LNCaP clone FGC (cell line): ENCODE data around the gene QPCT.

Experiments
- DNase-seq: peaks from one replicate; pipeline ENCODE4 v3.0.0-alpha.2; 2011; ENCODE audit warnings: low read depth
- H3K4me3 ChIP-seq: 2 replicates; pipeline ENCODE4 v1.5.1; 2011; ENCODE audit warnings: mild to moderate bottlenecking, low read depth, low read length, control low read depth
- TF ChIP-seq, protein P1 (sequence below): IDR thresholded peaks from 2 replicates; pipeline ENCODE4 v1.5.1; 2012; ENCODE audit warnings: mild to moderate bottlenecking; ENCODE audit not compliant: control insufficient read depth, insufficient read depth; ENCODE audit errors: extremely low read depth

The QPCT gene

DNA sequence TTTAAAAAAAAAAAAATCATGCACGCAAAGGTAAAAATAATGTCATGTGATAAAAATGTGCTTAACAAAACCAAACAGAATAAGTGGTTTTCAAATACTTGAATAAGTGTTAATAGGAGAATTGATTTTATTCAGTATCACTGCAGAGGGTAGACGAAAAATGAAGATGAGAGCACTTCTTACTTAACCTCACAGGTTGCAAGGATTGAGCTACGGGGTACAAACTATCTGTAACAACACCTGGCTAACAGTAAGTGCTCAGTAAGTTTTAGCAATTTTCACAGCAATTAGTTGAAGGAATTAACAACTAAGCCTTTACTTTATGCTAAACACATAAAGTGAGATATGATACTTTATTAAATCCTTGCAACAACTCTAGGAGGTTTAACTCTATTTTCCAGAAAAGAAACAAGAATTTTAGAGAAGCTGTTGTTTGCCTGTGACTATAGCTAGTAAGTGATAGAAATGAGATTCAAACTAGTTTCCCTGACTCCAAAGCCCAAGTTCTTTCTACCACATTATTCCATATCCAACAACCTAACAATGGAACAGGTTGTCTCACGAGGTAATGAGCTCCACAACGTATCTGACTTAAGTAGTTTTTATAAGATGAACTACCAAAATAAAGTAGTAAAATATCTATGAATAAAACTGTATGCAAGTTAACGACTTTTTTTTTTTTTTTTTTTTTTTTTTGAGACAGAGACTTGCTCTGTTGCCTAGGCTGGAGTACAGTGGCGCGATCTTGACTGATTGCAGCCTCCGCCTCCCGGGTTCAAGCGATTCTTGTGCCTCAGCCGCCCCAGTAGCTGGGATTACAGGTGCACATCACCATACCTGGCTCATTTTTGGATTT is 24.4 kb upstream of the QPCT start:
- H3K4me3 ChIP-seq = no peak overlapping the region
- no peak for DNase-seq

DNA sequence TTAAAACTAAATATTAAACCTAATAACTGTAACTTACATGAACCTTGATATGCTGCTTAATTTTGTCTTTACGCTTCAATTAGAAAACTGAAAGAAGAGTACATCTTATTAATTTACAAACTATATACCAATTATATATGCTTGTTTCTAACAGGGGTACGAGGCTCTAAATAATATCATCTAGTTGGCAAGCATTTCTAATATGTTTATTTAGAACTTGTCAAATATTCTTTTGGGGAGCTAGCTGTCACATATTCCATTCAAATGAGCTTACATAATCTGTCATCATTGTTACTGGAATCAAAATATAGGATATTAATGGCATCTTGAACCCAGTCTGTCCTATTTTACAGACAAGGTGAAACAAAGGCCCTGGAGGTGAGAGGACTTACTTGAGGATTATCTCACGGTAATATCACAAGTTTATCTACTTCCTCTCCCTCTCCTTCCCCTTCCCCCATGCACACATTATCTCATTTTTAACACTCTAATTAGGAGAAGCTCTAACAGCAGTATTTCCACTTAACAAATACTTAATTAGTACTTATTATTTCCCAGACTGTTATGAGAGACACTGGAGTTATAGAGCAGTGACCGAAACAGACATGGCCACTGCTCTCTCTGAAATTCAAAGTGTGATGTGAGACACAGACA is 23.3 kb upstream of the QPCT start:
- H3K4me3 ChIP-seq = no peak overlapping the region
- TF ChIP-seq, protein P1, sequence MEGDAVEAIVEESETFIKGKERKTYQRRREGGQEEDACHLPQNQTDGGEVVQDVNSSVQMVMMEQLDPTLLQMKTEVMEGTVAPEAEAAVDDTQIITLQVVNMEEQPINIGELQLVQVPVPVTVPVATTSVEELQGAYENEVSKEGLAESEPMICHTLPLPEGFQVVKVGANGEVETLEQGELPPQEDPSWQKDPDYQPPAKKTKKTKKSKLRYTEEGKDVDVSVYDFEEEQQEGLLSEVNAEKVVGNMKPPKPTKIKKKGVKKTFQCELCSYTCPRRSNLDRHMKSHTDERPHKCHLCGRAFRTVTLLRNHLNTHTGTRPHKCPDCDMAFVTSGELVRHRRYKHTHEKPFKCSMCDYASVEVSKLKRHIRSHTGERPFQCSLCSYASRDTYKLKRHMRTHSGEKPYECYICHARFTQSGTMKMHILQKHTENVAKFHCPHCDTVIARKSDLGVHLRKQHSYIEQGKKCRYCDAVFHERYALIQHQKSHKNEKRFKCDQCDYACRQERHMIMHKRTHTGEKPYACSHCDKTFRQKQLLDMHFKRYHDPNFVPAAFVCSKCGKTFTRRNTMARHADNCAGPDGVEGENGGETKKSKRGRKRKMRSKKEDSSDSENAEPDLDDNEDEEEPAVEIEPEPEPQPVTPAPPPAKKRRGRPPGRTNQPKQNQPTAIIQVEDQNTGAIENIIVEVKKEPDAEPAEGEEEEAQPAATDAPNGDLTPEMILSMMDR = no peak
- DNase-seq = no peak

More for the DNA sequence above, 24.4 kb upstream of the QPCT start:
- TF ChIP-seq, protein P1 = no peak

DNA sequence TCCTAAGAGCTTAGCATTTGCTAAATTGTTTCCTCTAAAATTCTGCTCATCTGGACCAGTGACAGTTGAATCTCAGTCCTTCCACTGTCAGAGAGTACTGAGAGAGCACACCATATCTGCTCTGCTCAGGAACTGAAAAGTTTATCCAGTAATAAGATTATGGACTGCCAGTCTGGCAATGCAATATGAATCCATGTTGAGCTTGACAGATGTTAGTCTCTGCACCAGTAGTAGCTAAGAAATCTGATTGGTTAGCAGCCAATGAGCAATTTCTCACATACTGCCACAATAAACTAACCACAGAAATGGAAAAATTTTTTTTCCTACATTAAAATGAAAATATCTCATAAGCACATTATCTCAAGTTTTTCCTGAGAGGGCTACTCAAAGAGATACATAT is 22.1 kb upstream of the QPCT start:
- no peak for DNase-seq
- TF ChIP-seq, protein P1 = no peak
- H3K4me3 ChIP-seq = no peak overlapping the region

DNA sequence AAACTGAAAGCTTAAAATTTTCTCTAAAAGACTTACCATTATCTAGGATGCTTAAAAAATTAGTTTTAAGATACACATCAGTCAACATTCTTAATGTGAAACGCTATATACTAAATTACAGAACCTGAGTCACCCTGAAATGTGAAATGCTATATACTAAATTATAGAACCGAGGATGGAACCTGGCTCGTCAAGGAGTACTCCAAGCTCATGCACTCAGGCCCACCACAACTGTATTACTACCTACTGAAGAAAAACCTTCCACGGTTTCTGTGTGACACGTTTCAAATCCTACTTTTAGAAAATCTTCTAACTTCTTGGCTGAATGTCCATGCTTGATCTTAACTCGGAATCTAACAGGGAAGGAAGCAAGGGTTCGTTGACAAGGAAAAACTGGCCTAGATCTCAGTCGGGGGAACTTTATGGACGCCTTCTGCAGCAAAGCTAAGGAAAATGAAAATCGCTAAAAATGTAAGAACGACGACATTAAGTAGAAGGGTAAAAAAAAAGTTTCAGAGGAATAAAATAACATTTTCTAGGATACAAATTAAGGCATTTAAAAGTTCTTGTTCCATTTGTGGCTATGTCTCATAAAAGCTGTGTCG is 21.2 kb upstream of the QPCT start:
- peak overlapping the region; percentile 74 for H3K4me3 ChIP-seq
- TF ChIP-seq, protein P1 = no peak
- DNase-seq = no peak

DNA sequence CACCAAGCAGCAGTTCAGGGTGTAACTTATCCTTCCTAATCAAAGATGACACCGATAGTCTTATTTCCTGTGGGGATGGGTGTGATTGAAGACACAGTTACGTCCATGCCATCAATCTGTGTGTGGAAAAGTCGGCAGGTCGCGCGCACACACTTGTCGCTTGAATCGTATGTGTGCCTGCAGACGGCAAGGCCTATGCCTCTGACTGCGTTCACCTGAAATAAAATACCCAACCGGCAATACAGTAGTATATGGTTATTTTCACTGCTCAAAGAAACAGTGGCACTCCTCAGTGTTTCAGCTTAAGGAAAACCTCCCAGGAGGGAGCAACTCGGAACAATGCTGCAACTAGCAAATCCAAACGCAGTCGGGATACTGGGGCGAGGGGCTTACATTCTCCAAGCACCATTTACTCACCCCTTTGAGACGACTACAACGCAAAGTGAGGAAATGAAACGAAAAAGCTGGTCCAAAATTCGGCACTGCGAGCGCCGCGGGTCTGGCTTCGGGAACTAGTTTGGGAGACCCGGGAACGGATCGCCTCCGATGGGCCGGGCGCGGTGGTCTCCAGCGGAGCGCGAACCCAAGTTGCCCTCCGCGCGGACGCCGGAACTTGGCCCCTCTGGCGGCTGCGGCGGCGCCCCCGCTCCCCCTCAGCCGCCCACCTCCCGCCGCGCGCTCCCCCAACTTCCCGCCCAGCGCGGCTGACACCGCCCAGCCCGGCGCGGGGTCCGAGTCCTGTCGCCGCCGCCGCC is 20.5 kb upstream of the QPCT start:
- no peak for DNase-seq
- H3K4me3 ChIP-seq = peak overlapping the region; percentile 74
- TF ChIP-seq, protein P1 = no peak

DNA sequence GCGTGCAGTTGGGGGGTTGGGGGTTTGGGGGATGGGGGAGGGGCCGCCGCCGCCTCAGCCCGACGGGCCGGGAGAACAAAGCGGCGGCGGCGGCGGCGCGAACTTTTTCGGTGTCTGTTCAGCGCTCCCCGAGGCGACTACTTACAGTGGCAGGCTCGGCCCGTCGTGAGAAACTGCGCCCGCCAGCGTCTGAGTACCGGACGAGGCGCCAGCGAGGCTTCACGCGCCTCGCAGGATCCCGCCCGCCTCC is 20.0 kb upstream of the QPCT start:
- DNase-seq = no peak
- TF ChIP-seq, protein P1 = no peak
- H3K4me3 ChIP-seq = peak overlapping the region; percentile 74
